HG03066 (cell line): Measurements from ENCODE around the gene RPS4Y1.

Source experiments
- ATAC-seq: cut with Tn5 transposase; IDR thresholded peaks from one replicate; pipeline ENCODE4 v1.9.1; 2021; ENCODE audit warnings: low read depth; ENCODE audit not compliant: unreplicated experiment

Gene RPS4Y1

DNA sequence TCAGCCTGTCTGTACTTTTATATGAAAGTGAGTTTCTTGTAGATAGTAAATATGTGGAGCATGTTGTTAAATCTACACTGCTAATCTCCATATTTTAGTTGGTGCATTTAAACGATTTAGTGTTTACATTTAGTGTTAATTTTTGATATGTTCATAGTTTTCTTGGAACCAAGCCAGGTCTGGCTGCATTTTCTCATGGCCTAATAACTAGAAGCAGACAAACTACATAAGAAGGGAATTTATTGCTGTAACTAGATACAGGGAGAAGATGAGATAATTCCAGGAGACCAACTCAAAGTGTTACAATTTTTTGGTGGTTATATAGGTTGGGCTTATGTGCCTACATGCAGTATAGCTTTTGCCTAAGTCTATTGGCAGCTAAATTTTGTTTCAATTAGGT, 32.8 kb downstream of the RPS4Y1 start:
- ATAC-seq = no peak

DNA sequence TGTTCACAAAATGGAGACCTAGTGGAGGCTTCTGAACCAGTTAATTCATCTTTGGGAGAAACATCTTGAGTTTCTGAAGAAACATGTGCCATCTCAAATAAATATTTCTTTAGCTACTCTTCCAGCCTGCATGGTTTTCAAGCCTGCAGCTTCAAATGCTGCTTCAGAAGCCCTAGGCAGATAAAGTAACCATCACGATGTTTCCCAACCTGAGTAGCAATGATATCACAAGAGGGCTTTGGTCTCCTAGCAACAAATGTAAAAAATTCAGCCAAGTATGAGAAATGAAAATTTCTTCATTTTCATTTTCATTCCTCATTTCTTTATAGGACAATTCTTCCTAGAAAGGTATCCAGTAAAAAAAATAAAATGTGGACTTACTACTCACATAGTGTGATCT, 42.2 kb downstream of the RPS4Y1 start:
- ATAC-seq = no peak

DNA sequence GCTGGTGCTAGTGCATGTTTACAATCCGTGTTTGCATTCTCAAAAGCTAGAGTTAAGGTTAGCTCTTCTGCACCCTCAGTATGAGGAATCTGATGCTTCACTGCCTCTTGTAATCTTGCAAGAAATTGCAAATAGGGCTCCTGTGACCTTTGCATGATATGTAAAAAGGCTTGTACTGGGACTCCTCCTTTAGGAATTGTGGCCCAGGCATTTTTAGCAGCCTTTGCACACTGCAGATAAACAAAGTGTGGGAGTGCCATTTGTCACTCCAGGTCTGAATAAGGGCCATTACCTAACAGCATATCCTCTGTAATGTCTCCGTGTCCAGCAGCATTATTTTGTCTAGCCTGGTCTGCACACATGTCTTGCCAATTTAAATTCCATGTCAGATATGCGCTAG, 44.5 kb downstream of the RPS4Y1 start:
- no peak for ATAC-seq

DNA sequence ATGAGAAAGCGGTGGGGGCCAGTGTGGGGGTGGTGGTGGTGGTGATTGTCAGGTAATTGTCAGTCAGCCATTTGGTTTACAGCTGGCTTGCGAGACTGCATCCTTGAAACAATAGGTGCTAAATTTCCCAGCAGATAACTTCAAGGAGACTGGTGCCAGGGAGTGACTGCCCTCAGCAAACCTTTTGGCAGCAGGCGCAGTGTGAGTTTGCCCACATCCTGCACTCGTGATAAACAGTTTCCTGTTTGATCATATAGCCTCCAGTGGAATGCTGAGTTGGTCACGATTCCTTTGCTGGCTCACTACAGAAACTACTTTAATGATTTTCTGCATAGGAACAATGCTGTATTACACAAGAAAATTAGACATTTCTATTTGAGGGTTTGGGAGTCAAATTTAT, 46.0 kb downstream of the RPS4Y1 start:
- ATAC-seq = no peak

DNA sequence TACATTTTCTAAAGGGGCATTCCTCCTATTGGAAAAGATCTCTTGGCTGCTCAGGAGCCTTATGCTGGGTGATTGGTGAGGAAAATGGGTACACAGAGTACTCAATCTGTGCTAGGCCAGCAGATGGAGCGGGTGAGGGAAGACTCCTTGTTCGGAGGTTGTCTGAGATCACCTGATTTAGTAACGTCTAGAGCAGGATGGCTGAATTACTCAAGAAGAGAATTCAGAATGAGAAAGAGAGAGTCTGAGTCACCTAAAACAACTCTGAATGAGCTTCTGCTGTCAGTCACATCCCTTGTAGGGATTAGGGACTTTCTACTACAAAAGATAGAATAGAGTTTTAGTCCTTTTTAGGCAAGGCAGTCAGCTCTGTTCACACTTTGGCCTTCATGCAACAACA, 46.6 kb downstream of the RPS4Y1 start:
- ATAC-seq = peak; percentile 65

DNA sequence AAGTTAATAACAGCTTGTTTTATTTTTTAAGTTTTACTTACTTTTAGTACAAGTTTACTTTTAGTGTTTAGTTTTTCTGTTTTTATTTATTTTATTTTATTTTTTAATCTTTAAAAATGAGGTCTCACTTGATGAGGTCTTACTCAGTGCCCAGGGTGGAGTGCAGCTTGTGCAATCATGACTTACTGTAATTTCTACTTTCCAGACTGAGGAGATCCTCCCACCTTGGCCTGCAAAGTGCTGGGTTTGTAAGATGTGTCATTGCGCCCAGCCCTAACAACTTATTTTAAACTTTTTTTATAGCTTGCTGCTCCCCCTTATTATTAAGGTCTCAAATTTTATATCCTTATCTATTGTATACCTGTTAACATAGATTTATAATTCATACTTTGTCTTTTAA, 52.1 kb downstream of the RPS4Y1 start:
- no peak for ATAC-seq

DNA sequence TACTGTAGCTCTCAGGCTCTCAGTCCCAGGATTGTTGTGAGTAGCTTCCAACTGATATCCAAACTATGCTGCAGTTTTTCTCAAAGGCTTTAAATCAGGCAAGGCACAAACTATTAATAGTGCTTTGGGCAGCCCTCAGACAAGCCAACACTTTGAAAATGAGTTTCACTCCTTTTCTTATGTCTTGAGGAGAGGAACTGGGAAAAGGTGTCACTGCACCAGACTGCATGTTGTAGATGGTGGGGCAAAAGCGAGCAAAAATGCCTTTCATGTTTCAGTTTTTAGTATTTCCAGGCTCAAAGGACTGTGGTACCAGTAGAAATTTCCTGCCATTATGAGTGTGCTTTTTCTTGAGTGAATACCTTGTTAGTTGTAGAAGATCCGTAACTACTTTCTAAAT, 54.6 kb downstream of the RPS4Y1 start:
- ATAC-seq = peak; percentile 70

DNA sequence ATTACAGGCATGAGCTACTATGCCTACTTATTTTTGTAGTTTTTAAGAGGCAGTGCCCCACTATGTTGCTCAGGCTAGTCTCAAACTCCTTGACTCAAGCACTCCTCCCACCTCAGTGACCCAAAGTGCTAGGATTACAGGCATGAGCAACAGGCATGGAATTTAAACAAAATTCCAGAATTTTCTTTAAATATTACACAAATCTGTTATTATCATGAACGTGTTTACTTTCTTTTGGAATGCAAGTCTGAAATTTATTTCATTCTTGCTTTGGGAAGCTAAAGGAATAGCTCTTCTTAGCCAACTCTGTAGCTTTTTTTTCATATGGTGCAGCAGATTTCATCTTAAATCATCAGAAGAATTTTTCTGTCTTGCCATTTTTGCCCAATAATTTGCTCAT, 66.0 kb downstream of the RPS4Y1 start:
- no peak for ATAC-seq

DNA sequence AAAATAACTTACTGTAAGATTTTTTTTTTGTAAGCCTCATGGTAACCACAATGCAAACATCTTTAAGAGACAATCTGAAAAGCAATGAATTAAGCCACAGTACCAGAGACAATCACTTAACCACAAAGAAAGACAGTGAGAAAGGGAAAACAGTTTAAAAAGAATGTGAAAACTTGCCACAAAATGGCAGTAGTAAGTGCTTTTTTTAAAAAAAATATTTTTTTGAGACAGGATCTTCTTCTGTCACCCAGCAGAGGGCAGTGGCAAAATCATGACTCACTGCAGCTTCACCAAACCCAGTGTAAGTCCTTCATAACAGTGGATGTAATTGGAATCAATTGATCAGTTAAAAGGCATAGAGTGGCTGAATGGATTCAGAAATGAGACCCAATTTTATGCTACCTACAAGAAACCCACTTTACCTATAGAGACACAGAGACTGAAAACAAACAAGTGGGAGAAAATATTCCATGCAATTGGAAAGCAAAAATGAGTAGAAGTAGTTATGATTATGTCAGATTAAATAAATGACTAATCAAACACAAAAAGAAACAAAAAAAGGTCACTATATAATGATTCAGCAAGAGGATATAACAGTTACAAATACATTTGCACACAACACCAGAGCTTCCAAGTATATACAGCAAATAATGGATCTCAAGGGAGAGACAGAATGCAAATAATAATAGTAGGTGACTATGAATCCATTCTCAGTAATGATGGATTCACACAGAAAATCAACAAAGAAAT, 71.8 kb downstream of the RPS4Y1 start:
- ATAC-seq = peak; percentile 78
